SH-SY5Y (cell line): ENCODE measurements around the gene AOPEP.

ENCODE experiments used
- GATA2 ChIP-seq: IDR thresholded peaks from 2 replicates; pipeline ENCODE4 v1.6.1; 2011; ENCODE audit warnings: mild to moderate bottlenecking, low read depth, low read length
- GATA3 ChIP-seq: IDR thresholded peaks from 2 replicates; pipeline ENCODE4 v1.6.1; 2011; ENCODE audit warnings: low read depth, mild to moderate bottlenecking, low read length, moderate library complexity

DNA sequence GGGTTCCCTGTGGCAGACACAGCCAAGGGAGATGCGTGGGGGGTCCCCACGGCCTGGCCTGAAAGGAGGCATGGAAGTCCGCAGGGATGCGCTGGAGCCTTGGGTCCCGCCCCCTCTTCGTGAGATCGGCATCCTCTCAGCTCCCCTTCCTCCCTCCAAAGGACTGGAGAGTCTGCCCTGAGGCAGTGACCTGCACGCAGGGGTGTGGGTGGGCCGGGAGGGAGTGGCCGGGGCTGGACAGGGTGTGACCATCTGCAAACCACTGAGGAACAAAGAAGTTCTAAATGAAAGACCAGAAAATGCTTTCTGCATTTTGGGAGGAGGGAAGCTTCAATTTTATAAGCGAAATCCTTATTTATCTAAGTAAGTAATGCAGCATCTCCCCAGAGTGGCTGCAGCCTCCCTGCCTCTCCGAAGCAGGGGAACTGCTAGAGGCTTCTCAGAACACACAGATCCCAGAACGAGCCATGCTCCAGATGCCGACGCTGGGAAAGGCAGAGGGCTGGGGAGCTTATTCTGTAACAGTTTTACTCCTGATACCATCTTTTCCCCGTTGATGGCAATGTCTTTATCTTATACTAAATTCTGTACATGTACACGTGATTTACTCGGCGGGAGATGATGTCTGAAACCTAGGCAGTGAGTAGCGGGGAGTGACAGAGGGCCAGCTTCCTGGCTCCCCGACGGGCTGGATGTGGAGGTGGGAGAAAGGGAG is 369.3 kb downstream of the AOPEP start:
- TF ChIP-seq GATA2 (peak; percentile 94), GATA3 (no peak)
